Body of pancreas (tissue), 4 donors: ENCODE data around the gene CHST10. TPM values are rescaled to one million over a fixed set of nuclear protein-coding genes. Genes with fewer than 3 reads are reported as not detected.

Experiments
- ATAC-seq: fragments of 150-250 bp; one replicate; pipeline ENCODE4 v1.9.1; 2016
- DNase-seq, 4 donors: peaks; one replicate each; pipeline ENCODE4 v3.0.0-alpha.2; 2019
- H3K27ac ChIP-seq, 4 donors: fragments of 200-600 bp; sonication (generic); 1 replicate in 3 of 4; 2 replicates in 1 of 4; pipeline versions ENCODE4 v1.5.1 to v1.6.1; 2016 to 2019; ENCODE audit warnings: mild to moderate bottlenecking in 1 of 4, mixed read lengths in 1 of 4, moderate library complexity in 1 of 4
- H3K27me3 ChIP-seq, 2 donors: fragments of 200-600 bp; sonication (generic); one replicate each; pipeline ENCODE4 v1.6.0; 2016; ENCODE audit warnings: mild to moderate bottlenecking in 1 of 2
- H3K36me3 ChIP-seq, 2 donors: fragments of 200-600 bp; sonication (generic); replicated peaks in 1 of 2; 2 replicates each; pipeline ENCODE4 v1.5.1; 2016; ENCODE audit warnings: low read depth in 2 of 2; ENCODE audit not compliant: insufficient read depth in 1 of 2
- H3K4me1 ChIP-seq: fragments of 200-600 bp; sonication (generic); one replicate; pipeline ENCODE4 v1.6.0; 2016
- H3K4me3 ChIP-seq, 2 donors: fragments of 200-600 bp; sonication (generic); 1 replicate in 1 of 2; 2 replicates in 1 of 2; pipeline ENCODE4 v1.5.1; 2016 to 2019
- H3K9me3 ChIP-seq, 3 donors: fragments of 200-600 bp; sonication (generic); 1 replicate in 2 of 3; 2 replicates in 1 of 3; pipeline ENCODE4 v1.5.1; 2016
- POLR2A ChIP-seq, 3 donors: fragments of 450-650 bp; IDR thresholded peaks; one replicate each; pipeline ENCODE4 v1.6.1; 2016; ENCODE audit warnings: antibody characterized with exemption in 3 of 3, mild to moderate bottlenecking in 2 of 3
- WGBS, 2 donors: methylation state at CpG; one replicate each; pipeline ENCODE4 v1.1.5; 2017; 5-methylcytosine and 5-hydroxymethylcytosine counted together
- intact Hi-C: fragments of 100-400 bp; cut with DNase I; formaldehyde crosslinking; loops from one replicate; pipeline ENCODE4 v1.15.1; 2023
- total RNA-seq, 2 donors: library from RNA; depleted of rRNA; stranded (reverse); fragments of >200 nt; gene quantifications; one replicate each; pipeline ENCODE4 v1.1.0, GENCODE V29; 2016
- TF ChIP-seq, protein P1 (sequence below), 7 experiments: fragments of 450-650 bp in 4 of 7; fragments of 200-600 bp in 3 of 7; sonication (generic) in 3 of 7; IDR thresholded peaks; one replicate each; pipeline ENCODE4 v1.5.1; 2016 to 2019; ENCODE audit warnings: antibody characterized with exemption in 7 of 7

The CHST10 gene
- total RNA-seq, 2 donors from 2014 or later: 2.3 to 13.0 TPM

DNA sequence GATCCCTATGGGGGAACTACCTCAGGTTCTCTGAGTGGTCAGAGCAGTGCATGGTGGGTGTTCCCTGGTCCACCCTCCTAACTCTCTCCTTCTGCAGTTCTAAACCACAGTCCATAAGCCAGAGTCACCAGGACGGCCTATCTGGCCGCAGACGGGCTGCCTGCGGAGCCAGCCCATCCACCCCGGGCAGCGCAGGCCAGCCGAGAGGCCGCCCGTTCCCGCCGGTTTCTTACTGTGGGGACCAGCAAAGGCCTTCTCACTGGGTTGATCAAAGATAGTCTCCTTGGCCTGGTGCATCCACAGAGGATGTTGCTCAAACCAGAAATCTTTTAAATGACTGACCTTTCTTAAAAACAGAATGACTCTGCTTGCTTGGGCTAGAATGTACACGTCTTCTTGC lies 9.6 kb upstream of the CHST10 start:
- DNase-seq (no peak), ATAC-seq (no peak)
- Histone ChIP-seq H3K27me3 (no peaks in the 10 kb centered on the region), H3K27ac (no peak overlapping the region), H3K4me1 (no peaks in the 10 kb centered on the region), H3K36me3 (no peaks in the 10 kb centered on the region), H3K4me3 (no peak overlapping the region), H3K9me3 (no peaks in the 10 kb centered on the region)
- 69 to 89% methylated on average over 12 of the region's 12 CpGs for WGBS, 2 donors
- intact Hi-C loops: no loop called here
- TF ChIP-seq, protein P1, sequence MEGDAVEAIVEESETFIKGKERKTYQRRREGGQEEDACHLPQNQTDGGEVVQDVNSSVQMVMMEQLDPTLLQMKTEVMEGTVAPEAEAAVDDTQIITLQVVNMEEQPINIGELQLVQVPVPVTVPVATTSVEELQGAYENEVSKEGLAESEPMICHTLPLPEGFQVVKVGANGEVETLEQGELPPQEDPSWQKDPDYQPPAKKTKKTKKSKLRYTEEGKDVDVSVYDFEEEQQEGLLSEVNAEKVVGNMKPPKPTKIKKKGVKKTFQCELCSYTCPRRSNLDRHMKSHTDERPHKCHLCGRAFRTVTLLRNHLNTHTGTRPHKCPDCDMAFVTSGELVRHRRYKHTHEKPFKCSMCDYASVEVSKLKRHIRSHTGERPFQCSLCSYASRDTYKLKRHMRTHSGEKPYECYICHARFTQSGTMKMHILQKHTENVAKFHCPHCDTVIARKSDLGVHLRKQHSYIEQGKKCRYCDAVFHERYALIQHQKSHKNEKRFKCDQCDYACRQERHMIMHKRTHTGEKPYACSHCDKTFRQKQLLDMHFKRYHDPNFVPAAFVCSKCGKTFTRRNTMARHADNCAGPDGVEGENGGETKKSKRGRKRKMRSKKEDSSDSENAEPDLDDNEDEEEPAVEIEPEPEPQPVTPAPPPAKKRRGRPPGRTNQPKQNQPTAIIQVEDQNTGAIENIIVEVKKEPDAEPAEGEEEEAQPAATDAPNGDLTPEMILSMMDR (IDR thresholded peaks at IDR 0.05): no peak
- no peak for TF ChIP-seq POLR2A (IDR thresholded peaks at IDR 0.05)

DNA sequence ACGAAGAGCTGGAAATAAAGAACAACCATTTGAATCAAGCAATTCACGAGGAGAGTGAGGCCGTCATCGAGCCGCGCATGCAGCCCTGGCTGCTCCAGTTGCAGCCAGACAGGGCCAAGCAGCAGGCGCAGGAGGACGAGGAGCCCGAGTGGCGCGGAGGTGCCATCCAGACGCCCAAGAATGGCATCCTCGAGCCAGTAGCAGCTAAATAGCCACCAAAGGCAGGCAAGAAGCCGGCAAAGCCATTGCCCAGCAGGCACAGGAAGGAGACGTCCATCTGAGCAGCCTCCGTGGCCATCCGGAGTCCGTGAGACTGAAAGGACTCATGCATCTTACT lies 8.9 kb upstream of the CHST10 start:
- Histone ChIP-seq H3K4me3 (no peak overlapping the region), H3K27ac (no peak overlapping the region), H3K36me3 (no peaks in the 10 kb centered on the region), H3K9me3 (no peaks in the 10 kb centered on the region), H3K4me1 (no peaks in the 10 kb centered on the region), H3K27me3 (no peaks in the 10 kb centered on the region)
- 72 to 79% methylated on average over 17 to 18 of the region's 18 CpGs for WGBS, 2 donors
- ATAC-seq (no peak), DNase-seq (no peak)
- TF ChIP-seq, protein P1 (IDR thresholded peaks at IDR 0.05): no peak
- TF ChIP-seq POLR2A (IDR thresholded peaks at IDR 0.05): no peak
- intact Hi-C loops: no loop called here

- 74 to 77% methylated on average over 15 of the region's 15 CpGs for WGBS, 2 donors
- H3K4me3 ChIP-seq: no peak overlapping the region
- intact Hi-C loops: no loop called here
- H3K36me3 ChIP-seq: no peaks in the 10 kb centered on the region
- TF ChIP-seq, protein P1 (IDR thresholded peaks at IDR 0.05): no peak
- TF ChIP-seq POLR2A (IDR thresholded peaks at IDR 0.05): no peak
- ATAC-seq (no peak), DNase-seq (no peak)
- H3K27me3 ChIP-seq: no peaks in the 10 kb centered on the region
- no peaks in the 10 kb centered on the region for H3K4me1 ChIP-seq
- H3K27ac ChIP-seq: no peak overlapping the region
- no peaks in the 10 kb centered on the region for H3K9me3 ChIP-seq
Observed at GRCh38 chr2:100425573-100426383, 8.3 kb upstream of the CHST10 start.

DNA sequence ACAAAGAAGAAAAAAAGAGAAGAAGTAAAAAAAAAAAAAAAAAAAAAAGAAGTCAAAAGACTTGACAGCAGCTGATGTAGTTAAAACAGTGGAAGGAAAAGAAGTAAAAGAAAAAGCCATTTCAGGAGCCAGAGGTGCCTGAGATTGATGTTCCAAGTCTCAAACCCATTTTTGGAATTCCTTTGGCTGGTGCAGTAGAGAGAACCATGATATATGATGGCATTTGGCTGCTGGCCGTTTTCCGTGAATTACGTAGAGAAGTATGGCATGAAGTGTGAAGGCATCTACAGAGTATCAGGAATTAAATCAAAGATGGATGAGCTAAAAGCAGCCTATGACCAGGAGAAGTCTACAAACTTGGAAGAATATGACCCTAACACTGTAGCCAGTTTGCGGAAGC lies 7.6 kb upstream of the CHST10 start:
- no peak for ATAC-seq
- intact Hi-C loops: no loop called here
- Histone ChIP-seq H3K4me1 (no peaks in the 10 kb centered on the region), H3K9me3 (no peaks in the 10 kb centered on the region), H3K36me3 (no peaks in the 10 kb centered on the region), H3K4me3 (no peak overlapping the region), H3K27ac (no peak overlapping the region), H3K27me3 (no peaks in the 10 kb centered on the region)
- no peak for DNase-seq
- TF ChIP-seq POLR2A (IDR thresholded peaks at IDR 0.05): no peak
- TF ChIP-seq, protein P1 (IDR thresholded peaks at IDR 0.05): no peak
- WGBS, 2 donors: 61 to 68% methylated on average over 4 of the region's 4 CpGs

DNA sequence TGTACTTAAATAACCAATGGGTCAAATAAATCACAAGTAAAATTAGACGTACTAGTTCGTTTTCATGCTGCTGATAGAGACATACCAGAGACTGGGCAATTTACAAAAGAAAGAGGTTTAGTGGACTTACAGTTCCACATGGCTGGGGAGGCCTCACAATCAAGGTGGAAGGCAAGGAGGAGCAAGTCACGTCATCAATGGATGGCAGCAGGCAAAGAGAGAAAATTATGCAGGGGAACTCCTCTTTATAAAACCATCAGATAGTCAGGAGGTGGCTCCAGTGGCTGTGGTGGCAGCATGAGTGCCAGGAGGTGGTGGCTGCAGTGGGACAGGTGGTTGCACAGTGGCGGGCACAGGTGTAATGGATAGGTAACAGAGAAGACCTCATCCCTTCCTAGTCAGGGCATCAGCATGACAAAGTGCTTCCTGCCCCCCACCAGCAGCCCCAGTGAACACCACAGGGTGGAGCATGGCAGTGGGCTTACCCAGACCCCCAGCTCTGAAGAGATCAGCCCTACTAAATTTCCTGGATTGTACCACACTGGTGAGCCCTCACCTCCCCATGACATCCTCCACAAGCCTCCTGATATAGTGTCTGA lies 6.9 kb upstream of the CHST10 start:
- 68 to 73% methylated on average over 4 of the region's 4 CpGs for WGBS, 2 donors
- no peak overlapping the region for H3K4me3 ChIP-seq
- no peaks in the 10 kb centered on the region for H3K27me3 ChIP-seq
- H3K9me3 ChIP-seq: no peaks in the 10 kb centered on the region
- no peaks in the 10 kb centered on the region for H3K36me3 ChIP-seq
- intact Hi-C loops: no loop called here
- DNase-seq: no peak
- TF ChIP-seq, protein P1 (IDR thresholded peaks at IDR 0.05): no peak
- TF ChIP-seq POLR2A (IDR thresholded peaks at IDR 0.05): no peak
- no peak for ATAC-seq
- no peaks in the 10 kb centered on the region for H3K4me1 ChIP-seq
- H3K27ac ChIP-seq: no peak overlapping the region
